Naive thymus-derived CD4-positive, alpha-beta T cell (primary cell): ENCODE results near the gene OR51M1. TPM values are rescaled to one million over a fixed set of nuclear protein-coding genes. Genes with fewer than 3 reads are reported as not detected.

Experiments used
- ATAC-seq: fragments of 150-1000 bp; cut with Tn5 transposase; 2 replicates; pipeline ENCODE4 v1.10.0; 2021; ENCODE audit warnings: mild to moderate bottlenecking, moderate library complexity
- CTCF ChIA-PET: fragments of 350-600 bp; sonication (Branson Sonifier 250); formaldehyde crosslinking; loops from one replicate; lab custom pipeline; 2021; ENCODE audit warnings: antibody characterized with exemption; lab: Charles Lee
- POLR2A ChIA-PET: fragments of 350-600 bp; sonication (Branson Sonifier 250); formaldehyde crosslinking; loops from one replicate; lab custom pipeline; 2021; ENCODE audit warnings: antibody characterized with exemption, inconsistent platforms; lab: Charles Lee
- DNase-seq, 9 donors: peaks; one replicate each; pipeline versions ENCODE4 v3.0.0 to v3.0.0-alpha.2; 2020 to 2022; ENCODE audit warnings: mixed read lengths in 1 of 9
- H3K27ac ChIP-seq: one replicate; pipeline ENCODE4 v1.7.0; 2013; ENCODE audit warnings: mild to moderate bottlenecking, low read depth, low read length, moderate library complexity
- H3K27me3 ChIP-seq, 2 donors: one replicate each; pipeline ENCODE4 v1.7.0; 2013; ENCODE audit warnings: low read length in 2 of 2, mild to moderate bottlenecking in 2 of 2, moderate library complexity in 2 of 2; ENCODE audit not compliant: control insufficient read depth in 2 of 2, insufficient read depth in 2 of 2
- H3K36me3 ChIP-seq, 3 experiments: 1 replicate in 2 of 3; 2 replicates in 1 of 3; pipeline ENCODE4 v1.7.0; 2013; ENCODE audit warnings: low read length in 3 of 3, mild to moderate bottlenecking in 3 of 3, moderate library complexity in 1 of 3; ENCODE audit not compliant: insufficient read depth in 3 of 3, control insufficient read depth in 2 of 3
- H3K4me1 ChIP-seq, 2 donors: one replicate each; pipeline ENCODE4 v1.7.0; 2013; ENCODE audit warnings: low read length in 2 of 2, mild to moderate bottlenecking in 2 of 2, moderate library complexity in 1 of 2; ENCODE audit not compliant: control insufficient read depth in 2 of 2, insufficient read depth in 2 of 2
- H3K4me3 ChIP-seq: 2 replicates; pipeline ENCODE4 v1.7.0; 2013; ENCODE audit warnings: mild to moderate bottlenecking, low read length
- H3K9me3 ChIP-seq, 3 experiments: 1 replicate in 2 of 3; 2 replicates in 1 of 3; pipeline ENCODE4 v1.7.0; 2013; ENCODE audit warnings: low read length in 3 of 3; ENCODE audit not compliant: control insufficient read depth in 2 of 3
- H3K27ac Mint-ChIP-seq, 9 donors: one replicate each; pipeline ENCODE4 v1.8.0; 2020 to 2022; ENCODE audit warnings: mixed read lengths in 9 of 9, mild to moderate bottlenecking in 8 of 9, moderate library complexity in 5 of 9, inconsistent platforms in 2 of 9
- H3K27me3 Mint-ChIP-seq, 5 donors: one replicate each; pipeline ENCODE4 v1.8.0; 2021 to 2022; ENCODE audit warnings: mixed read lengths in 5 of 5, mild to moderate bottlenecking in 1 of 5
- H3K36me3 Mint-ChIP-seq, 5 donors: one replicate each; pipeline ENCODE4 v1.8.0; 2020 to 2022; ENCODE audit warnings: mixed read lengths in 5 of 5, mild to moderate bottlenecking in 3 of 5, inconsistent platforms in 1 of 5
- H3K4me1 Mint-ChIP-seq, 7 donors: one replicate each; pipeline ENCODE4 v1.8.0; 2020 to 2022; ENCODE audit warnings: mixed read lengths in 7 of 7, mild to moderate bottlenecking in 3 of 7, inconsistent platforms in 1 of 7
- H3K4me3 Mint-ChIP-seq, 10 donors: one replicate each; pipeline ENCODE4 v1.8.0; 2020 to 2022; ENCODE audit warnings: mild to moderate bottlenecking in 10 of 10, mixed read lengths in 10 of 10, moderate library complexity in 6 of 10, inconsistent platforms in 2 of 10
- H3K9me3 Mint-ChIP-seq, 11 donors: one replicate each; pipeline ENCODE4 v1.8.0; 2020 to 2022; ENCODE audit warnings: mixed read lengths in 11 of 11, mild to moderate bottlenecking in 4 of 11, inconsistent platforms in 1 of 11, moderate library complexity in 1 of 11
- intact Hi-C, 2 donors: fragments of 100-400 bp; cut with micrococcal nuclease; formaldehyde crosslinking; loops; one replicate each; pipeline ENCODE4 v1.15.1; 2023
- polyA plus RNA-seq, 2 donors: library from polyadenylated mRNA; unstranded; fragments of 300-500 nt; fragmentation: Illumina TruSeq; gene quantifications; one replicate each; pipeline ENCODE4 v1.2.3, GENCODE V29; 2021
- total RNA-seq, 6 experiments: library from RNA in 5 of 6; stranded (reverse) in 5 of 6; gene quantifications; 1 replicate in 5 of 6; 2 replicates in 1 of 6; pipeline ENCODE4 v1.2.3 and lab custom pipeline; 2021 to 2026

Gene OR51M1
- total and polyA plus RNA-seq, 7 experiments from 2014 or later = not detected

GRCh38 chr11:5421811-5422210 is 38.2 kb downstream of the OR51M1 start, which contains the start of gene OR51Q1:
TSS of gene OR51Q1 (plus strand) at chr11:5422111. CDS start at chr11:5422201, 90 bp downstream.
- intact Hi-C loops = no loop called here
- ATAC-seq (no peak), DNase-seq (no peak)
- Histone ChIP-seq H3K27ac (no peak within 1 kb of the TSS), H3K27me3 (no peaks in the 10 kb centered on the region), H3K4me1 (no peaks in the 10 kb centered on the region), H3K9me3 (no peaks in the 10 kb centered on the region), H3K36me3 (no peaks in the 10 kb centered on the region), H3K4me3 (no peak within 1 kb of the TSS)
- peaks cover 0 to 16% (median 13%) of the 10 kb centered on the region in 5 donors for H3K27me3 Mint-ChIP-seq
- peaks cover 0 to 4% (median 0%) of the 10 kb centered on the region in 5 donors for H3K36me3 Mint-ChIP-seq
- H3K4me1 Mint-ChIP-seq = peaks cover 0 to 2% (median 0%) of the 10 kb centered on the region in 7 donors
- ChIA-PET POLR2A (no interaction called here), CTCF (no interaction called here)
- peaks cover 0 to 4% (median 0%) of the 10 kb centered on the region in 11 donors for H3K9me3 Mint-ChIP-seq
- no peak within 1 kb of the TSS for H3K27ac Mint-ChIP-seq
- no peak within 1 kb of the TSS for H3K4me3 Mint-ChIP-seq

GRCh38 chr11:5423131-5423530 is 39.5 kb downstream of the OR51M1 start:
- no peak overlapping the region for H3K4me3 ChIP-seq
- Mint-ChIP-seq H3K27me3 (peaks cover 0 to 18% (median 13%) of the 10 kb centered on the region in 5 donors), H3K4me3 (no peak overlapping the region), H3K9me3 (peaks cover 0 to 4% (median 0%) of the 10 kb centered on the region in 11 donors), H3K27ac (no peak overlapping the region), H3K36me3 (peaks cover 0 to 4% (median 0%) of the 10 kb centered on the region in 5 donors), H3K4me1 (peaks cover 0 to 2% (median 0%) of the 10 kb centered on the region in 7 donors)
- no peaks in the 10 kb centered on the region for H3K9me3 ChIP-seq
- intact Hi-C loops = no loop called here
- ChIA-PET CTCF (no interaction called here), POLR2A (no interaction called here)
- H3K27me3 ChIP-seq = no peaks in the 10 kb centered on the region
- H3K27ac ChIP-seq = no peak overlapping the region
- ATAC-seq (no peak), DNase-seq (no peak)
- H3K4me1 ChIP-seq = no peaks in the 10 kb centered on the region
- H3K36me3 ChIP-seq = no peaks in the 10 kb centered on the region

GRCh38 chr11:5441414-5441813 is 57.8 kb downstream of the OR51M1 start, which contains the start of gene OR51I1:
TSS of gene OR51I1 (minus strand) at chr11:5441514. CDS start at chr11:5441514, 0 bp downstream.
- H3K27ac Mint-ChIP-seq = no peak within 1 kb of the TSS
- ChIA-PET CTCF (no interaction called here), POLR2A (no interaction called here)
- DNase-seq (no peak), ATAC-seq (no peak)
- H3K4me3 Mint-ChIP-seq = no peak within 1 kb of the TSS
- H3K27me3 ChIP-seq = no peaks in the 10 kb centered on the region
- H3K36me3 ChIP-seq = no peaks in the 10 kb centered on the region
- intact Hi-C loops = no loop called here
- peaks cover 0 to 4% (median 0%) of the 10 kb centered on the region in 11 donors for H3K9me3 Mint-ChIP-seq
- H3K36me3 Mint-ChIP-seq = no peaks in the 10 kb centered on the region
- H3K4me3 ChIP-seq = no peak within 1 kb of the TSS
- H3K9me3 ChIP-seq = no peaks in the 10 kb centered on the region
- no peaks in the 10 kb centered on the region for H3K4me1 Mint-ChIP-seq
- peaks cover 2 to 42% (median 32%) of the 10 kb centered on the region in 5 donors for H3K27me3 Mint-ChIP-seq
- H3K4me1 ChIP-seq = no peaks in the 10 kb centered on the region
- H3K27ac ChIP-seq = no peak within 1 kb of the TSS

Other genes starting within 250 kb of the OR51M1 start
- gene OR52A5, start 245.5 kb upstream of the OR51M1 start, total RNA-seq = not detected
- not detected for gene OR52A5, start 245.5 kb upstream of the OR51M1 start, polyA plus RNA-seq
- gene OR52A1, start 229.1 kb upstream of the OR51M1 start, total RNA-seq = not detected
- gene OR52A1, start 229.1 kb upstream of the OR51M1 start, polyA plus RNA-seq = not detected
- gene OR51V1, start 183.1 kb upstream of the OR51M1 start, total RNA-seq = not detected
- gene OR51V1, start 183.1 kb upstream of the OR51M1 start, polyA plus RNA-seq = not detected
- gene HBB, start 156.7 kb upstream of the OR51M1 start, total RNA-seq = 10 to 100 TPM in 1 of 5 experiments, under 1 TPM in 1, not detected in 3; 1.00 to 56.2 TPM
- gene HBB, start 156.7 kb upstream of the OR51M1 start, polyA plus RNA-seq = under 1 TPM; 0.67 to 0.91 TPM
- gene HBD, start 149.3 kb upstream of the OR51M1 start, total RNA-seq = not detected
- not detected for gene HBD, start 149.3 kb upstream of the OR51M1 start, polyA plus RNA-seq
- not detected for gene HBG1, start 134.0 kb upstream of the OR51M1 start, total RNA-seq
- not detected for gene HBG1, start 134.0 kb upstream of the OR51M1 start, polyA plus RNA-seq
- not detected for gene HBG2, start 129.0 kb upstream of the OR51M1 start, total RNA-seq
- gene HBG2, start 129.0 kb upstream of the OR51M1 start, polyA plus RNA-seq = not detected
- gene HBE1, start 113.9 kb upstream of the OR51M1 start, total RNA-seq = not detected
- gene HBE1, start 113.9 kb upstream of the OR51M1 start, polyA plus RNA-seq = not detected
- gene OR51B4, start 81.9 kb upstream of the OR51M1 start, total RNA-seq = not detected
- gene OR51B4, start 81.9 kb upstream of the OR51M1 start, polyA plus RNA-seq = not detected
- gene OR51B2, start 59.5 kb upstream of the OR51M1 start, total RNA-seq = not detected
- gene OR51B2, start 59.5 kb upstream of the OR51M1 start, polyA plus RNA-seq = not detected
- under 1 TPM in 1 of 5 experiments, not detected in 4; 0.48 TPM for gene OR51B5, start 40.3 kb upstream of the OR51M1 start, total RNA-seq
- not detected for gene OR51B5, start 40.3 kb upstream of the OR51M1 start, polyA plus RNA-seq
- gene OR51B6, start 32.3 kb upstream of the OR51M1 start, total RNA-seq = not detected
- not detected for gene OR51B6, start 32.3 kb upstream of the OR51M1 start, polyA plus RNA-seq
- not detected for gene OR51Q1, start 38.3 kb downstream of the OR51M1 start, total RNA-seq
- gene OR51Q1, start 38.3 kb downstream of the OR51M1 start, polyA plus RNA-seq = not detected
- gene OR51I1, start 57.7 kb downstream of the OR51M1 start, total RNA-seq = not detected
- not detected for gene OR51I1, start 57.7 kb downstream of the OR51M1 start, polyA plus RNA-seq
- not detected for gene OR51I2, start 65.5 kb downstream of the OR51M1 start, total RNA-seq
- gene OR51I2, start 65.5 kb downstream of the OR51M1 start, polyA plus RNA-seq = not detected
- gene OR52D1, start 104.9 kb downstream of the OR51M1 start, total RNA-seq = not detected
- not detected for gene OR52D1, start 104.9 kb downstream of the OR51M1 start, polyA plus RNA-seq
- gene UBQLN3, start 126.1 kb downstream of the OR51M1 start, total RNA-seq = under 1 TPM in 3 of 5 experiments, not detected in 2; 0.32 to 0.57 (median 0.49) TPM
- not detected for gene UBQLN3, start 126.1 kb downstream of the OR51M1 start, polyA plus RNA-seq
- gene UBQLNL, start 132.9 kb downstream of the OR51M1 start, total RNA-seq = under 1 TPM; 0.53 to 0.73 (median 0.60) TPM
- under 1 TPM in 1 of 2 donors, not detected in 1; 0.10 TPM for gene UBQLNL, start 132.9 kb downstream of the OR51M1 start, polyA plus RNA-seq
- under 1 TPM in 3 of 5 experiments, not detected in 2; 0.32 to 0.49 (median 0.48) TPM for gene OR52H1, start 164.7 kb downstream of the OR51M1 start, total RNA-seq
- gene OR52H1, start 164.7 kb downstream of the OR51M1 start, polyA plus RNA-seq = not detected
- not detected for gene OR52B6, start 197.1 kb downstream of the OR51M1 start, total RNA-seq
- not detected for gene OR52B6, start 197.1 kb downstream of the OR51M1 start, polyA plus RNA-seq
- gene TRIM6, start 212.8 kb downstream of the OR51M1 start, total RNA-seq = under 1 TPM in 1 of 5 experiments, not detected in 4; 0.36 TPM
- not detected for gene TRIM6, start 212.8 kb downstream of the OR51M1 start, polyA plus RNA-seq
- gene TRIM34, start 241.2 kb downstream of the OR51M1 start, total RNA-seq = 10 to 100 TPM in 4 of 5 experiments, 1 to 10 TPM in 1; 5.8 to 14.2 (median 10.8) TPM
- gene TRIM34, start 241.2 kb downstream of the OR51M1 start, polyA plus RNA-seq = 10 to 100 TPM; 10.8 to 12.6 TPM